HL-60 (cell line): ENCODE data around the gene RALGAPB.

Source experiments
- DNase-seq, 2 experiments: peaks; one replicate each; pipeline ENCODE4 v3.0.0-alpha.2; 2010 to 2020; ENCODE audit warnings: low read depth in 1 of 2, low spot score in 1 of 2
- H3K27ac ChIP-seq: fragments of 250-450 bp; sonication (Bioruptor Pico); replicated peaks from 2 replicates; pipeline ENCODE4 v1.5.1; 2020; ENCODE audit warnings: mild to moderate bottlenecking, moderate library complexity
- H3K27me3 ChIP-seq: fragments of 250-450 bp; sonication (Bioruptor Pico); 2 replicates; pipeline ENCODE4 v1.5.1; 2021; ENCODE audit warnings: mild to moderate bottlenecking, moderate library complexity; ENCODE audit not compliant: insufficient read depth, poor library complexity, severe bottlenecking
- H3K4me3 ChIP-seq: replicated peaks from 2 replicates; pipeline ENCODE4 v1.5.1; 2011; ENCODE audit warnings: mild to moderate bottlenecking, control low read depth, low read length; ENCODE audit not compliant: insufficient read depth
- CTCF ChIP-seq: IDR thresholded peaks from one replicate; pipeline ENCODE4 v1.5.1; 2011; ENCODE audit warnings: low read length, control low read depth, inconsistent platforms; ENCODE audit not compliant: insufficient read depth
- GABPA ChIP-seq: IDR thresholded peaks from 2 replicates; pipeline ENCODE4 v1.6.1; 2012; ENCODE audit warnings: low read depth
- POLR2AphosphoS5 ChIP-seq: IDR thresholded peaks from 2 replicates; pipeline ENCODE4 v1.6.1; 2012; ENCODE audit warnings: low read depth
- REST ChIP-seq: IDR thresholded peaks from 2 replicates; pipeline ENCODE4 v1.6.1; 2012; ENCODE audit warnings: low read depth; ENCODE audit not compliant: insufficient replicate concordance
- SPI1 ChIP-seq: IDR thresholded peaks from 2 replicates; pipeline ENCODE4 v1.6.1; 2012; ENCODE audit warnings: low read depth, mild to moderate bottlenecking, borderline replicate concordance

Gene RALGAPB

GRCh38 chr20:38519426-38519825 is 46.8 kb downstream of the RALGAPB start:
- TF ChIP-seq SPI1: no peak
- no peak for TF ChIP-seq CTCF
- TF ChIP-seq REST: no peak
- TF ChIP-seq POLR2AphosphoS5: no peak
- DNase-seq: no peak
- no peak overlapping the region for H3K27ac ChIP-seq
- no peaks in the 10 kb centered on the region for H3K27me3 ChIP-seq
- H3K4me3 ChIP-seq: no peak overlapping the region

- TF ChIP-seq REST (no peak), SPI1 (no peak), GABPA (no peak), CTCF (no peak), POLR2AphosphoS5 (no peak)
- Histone ChIP-seq H3K27ac (no peak overlapping the region), H3K4me3 (no peak overlapping the region), H3K27me3 (no peaks in the 10 kb centered on the region)
- DNase-seq: no peak
Measured at GRCh38 chr20:38520261-38520660, 47.6 kb downstream of the RALGAPB start.

GRCh38 chr20:38523697-38524096 is 51.1 kb downstream of the RALGAPB start:
- DNase-seq: no peak
- no peak for TF ChIP-seq REST
- TF ChIP-seq GABPA: no peak
- TF ChIP-seq SPI1: no peak
- TF ChIP-seq CTCF: no peak
- no peak for TF ChIP-seq POLR2AphosphoS5
- no peaks in the 10 kb centered on the region for H3K27me3 ChIP-seq

More at GRCh38 chr20:38523697-38524096, 51.1 kb downstream of the RALGAPB start:
- Histone ChIP-seq H3K4me3 (no peak overlapping the region), H3K27ac (no peak overlapping the region)
